Measurements from ENCODE around the gene PIGH. TPM values are rescaled to one million over a fixed set of nuclear protein-coding genes. Genes with fewer than 3 reads are reported as not detected.

Gene PIGH
- total RNA-seq, 4 donors from 2014 or later, result 43.0 to 103 (median 63.1) TPM

DNA sequence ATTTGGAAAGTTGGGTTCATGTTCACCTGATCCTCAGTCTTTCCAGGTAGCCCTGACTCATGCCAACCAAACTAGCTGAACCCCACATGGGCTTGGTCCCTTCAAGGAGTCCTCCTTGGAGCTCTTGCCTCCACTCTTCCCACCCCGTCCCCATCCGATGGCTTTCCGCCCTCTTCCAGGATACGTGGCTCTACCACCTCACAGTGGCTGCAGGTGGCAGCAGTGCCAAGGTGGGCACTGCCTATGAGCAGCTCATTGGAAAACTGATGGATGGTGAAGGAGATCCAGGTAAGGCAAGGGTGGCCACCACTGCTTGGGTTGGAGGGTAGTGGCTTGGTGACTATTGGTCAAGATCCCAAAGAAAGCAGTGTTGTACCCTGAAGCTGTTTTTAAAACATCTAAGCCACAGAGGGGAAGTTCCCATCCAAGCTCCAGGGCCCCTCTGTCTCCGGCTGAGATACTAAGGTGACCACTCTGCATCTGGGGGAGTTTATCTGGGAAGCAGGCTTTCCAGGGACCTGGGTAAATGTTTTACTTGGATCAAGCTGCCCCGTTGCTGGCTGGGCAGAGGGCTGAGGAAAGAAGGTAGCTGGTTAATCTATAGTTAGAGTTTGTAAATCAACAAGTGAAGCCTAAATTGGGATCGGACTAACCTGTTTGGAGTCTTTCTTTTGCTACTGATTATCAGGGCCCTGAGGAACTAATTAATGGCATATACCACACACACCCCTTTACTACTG is 23.7 kb downstream of the PIGH start:
- Histone ChIP-seq H3K36me3 (peaks cover 82 to 87% of the 10 kb centered on the region in 2 donors), H3K4me3 (replicated peaks in 1 of 3) (no peak overlapping the region), H3K4me1 (peaks cover 0 to 9% of the 10 kb centered on the region in 2 donors), H3K27ac (no peak overlapping the region), H3K27me3 (no peaks in the 10 kb centered on the region), H3K9me3 (no peaks in the 10 kb centered on the region)
- intact Hi-C loops (cut with DNase I), result loop anchor here (10.0 kb wide), 1 partner anchor 152 kb away; no protein-coding TSS in a partner anchor
- no peak for DNase-seq
- no peak for TF ChIP-seq POLR2A (IDR thresholded peaks at IDR 0.05)
- TF ChIP-seq, protein P1, sequence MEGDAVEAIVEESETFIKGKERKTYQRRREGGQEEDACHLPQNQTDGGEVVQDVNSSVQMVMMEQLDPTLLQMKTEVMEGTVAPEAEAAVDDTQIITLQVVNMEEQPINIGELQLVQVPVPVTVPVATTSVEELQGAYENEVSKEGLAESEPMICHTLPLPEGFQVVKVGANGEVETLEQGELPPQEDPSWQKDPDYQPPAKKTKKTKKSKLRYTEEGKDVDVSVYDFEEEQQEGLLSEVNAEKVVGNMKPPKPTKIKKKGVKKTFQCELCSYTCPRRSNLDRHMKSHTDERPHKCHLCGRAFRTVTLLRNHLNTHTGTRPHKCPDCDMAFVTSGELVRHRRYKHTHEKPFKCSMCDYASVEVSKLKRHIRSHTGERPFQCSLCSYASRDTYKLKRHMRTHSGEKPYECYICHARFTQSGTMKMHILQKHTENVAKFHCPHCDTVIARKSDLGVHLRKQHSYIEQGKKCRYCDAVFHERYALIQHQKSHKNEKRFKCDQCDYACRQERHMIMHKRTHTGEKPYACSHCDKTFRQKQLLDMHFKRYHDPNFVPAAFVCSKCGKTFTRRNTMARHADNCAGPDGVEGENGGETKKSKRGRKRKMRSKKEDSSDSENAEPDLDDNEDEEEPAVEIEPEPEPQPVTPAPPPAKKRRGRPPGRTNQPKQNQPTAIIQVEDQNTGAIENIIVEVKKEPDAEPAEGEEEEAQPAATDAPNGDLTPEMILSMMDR (IDR thresholded peaks at IDR 0.05), result no peak
- 94 to 98% methylated on average over 7 of the region's 7 CpGs for WGBS, 2 donors

DNA sequence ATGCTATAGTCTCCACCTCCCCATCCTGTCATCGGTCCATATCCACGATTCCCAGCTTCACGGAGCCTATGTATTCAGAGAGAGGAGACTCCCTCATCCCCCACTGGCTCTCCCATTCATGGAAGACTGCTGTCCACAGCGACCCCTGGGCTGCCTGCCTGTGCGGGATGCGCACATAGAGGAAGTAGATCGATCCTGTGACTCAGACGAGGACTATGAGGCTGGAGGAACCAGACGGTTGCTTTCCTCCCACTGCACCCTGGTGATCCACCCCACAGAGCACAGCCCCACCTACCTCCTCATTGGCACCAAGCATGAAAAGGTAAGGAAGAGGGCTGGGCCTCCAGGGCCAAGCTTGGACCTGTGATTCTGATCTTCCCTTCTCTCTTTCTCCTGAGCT is 24.4 kb downstream of the PIGH start:
- intact Hi-C loops (cut with DNase I), result loop anchor here (10.0 kb wide), 1 partner anchor 151 kb away; no protein-coding TSS in a partner anchor
- H3K27ac ChIP-seq, result no peak overlapping the region
- TF ChIP-seq POLR2A (IDR thresholded peaks at IDR 0.05), result no peak
- TF ChIP-seq, protein P1 (IDR thresholded peaks at IDR 0.05), result no peak

DNA sequence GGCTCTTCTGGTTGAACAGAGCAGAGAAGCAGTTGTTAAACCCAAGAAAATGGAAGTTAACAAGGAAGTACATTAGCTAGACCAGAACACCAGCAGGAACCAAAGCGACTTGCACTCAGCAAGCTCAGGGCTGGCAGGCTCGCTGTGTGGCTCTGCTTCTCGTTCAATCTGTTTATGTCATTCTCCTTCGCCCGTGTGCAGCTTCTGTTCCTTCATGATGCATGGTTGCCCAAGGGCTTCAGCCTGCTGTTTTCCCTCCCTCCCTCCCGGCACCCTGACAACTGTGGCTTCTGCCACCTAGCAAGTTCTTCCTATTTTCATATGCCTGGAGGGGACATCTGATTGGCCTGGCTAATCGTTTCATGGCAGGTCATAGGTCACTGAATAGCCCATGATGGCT is 25.3 kb downstream of the PIGH start:
- intact Hi-C loops (cut with DNase I), result loop anchor here (5.0 to 10.0 kb wide), 2 partner anchors 48 to 150 kb away; no protein-coding TSS in a partner anchor
- H3K36me3 ChIP-seq, result peaks cover 76 to 80% of the 10 kb centered on the region in 2 donors
- 71 to 87% methylated on average over 7 of the region's 7 CpGs for WGBS, 2 donors
- no peak for DNase-seq
- H3K27me3 ChIP-seq, result no peaks in the 10 kb centered on the region
- TF ChIP-seq, protein P1 (IDR thresholded peaks at IDR 0.05), result no peak
- no peak for TF ChIP-seq POLR2A (IDR thresholded peaks at IDR 0.05)
- peaks cover 0 to 9% of the 10 kb centered on the region in 2 donors for H3K4me1 ChIP-seq
- H3K27ac ChIP-seq, result peak overlapping the region in 1 of 3 donors; percentile 7
- H3K9me3 ChIP-seq, result no peaks in the 10 kb centered on the region
- H3K4me3 ChIP-seq (replicated peaks in 1 of 3), result no peak overlapping the region

More for the DNA sequence above, 24.4 kb downstream of the PIGH start:
- Histone ChIP-seq H3K4me1 (peaks cover 0 to 9% of the 10 kb centered on the region in 2 donors), H3K27me3 (no peaks in the 10 kb centered on the region), H3K9me3 (no peaks in the 10 kb centered on the region), H3K36me3 (peaks cover 80% of the 10 kb centered on the region in 2 donors), H3K4me3 (replicated peaks in 1 of 3) (no peak overlapping the region)
- no peak for DNase-seq
- 85 to 88% methylated on average over 9 of the region's 9 CpGs for WGBS, 2 donors

DNA sequence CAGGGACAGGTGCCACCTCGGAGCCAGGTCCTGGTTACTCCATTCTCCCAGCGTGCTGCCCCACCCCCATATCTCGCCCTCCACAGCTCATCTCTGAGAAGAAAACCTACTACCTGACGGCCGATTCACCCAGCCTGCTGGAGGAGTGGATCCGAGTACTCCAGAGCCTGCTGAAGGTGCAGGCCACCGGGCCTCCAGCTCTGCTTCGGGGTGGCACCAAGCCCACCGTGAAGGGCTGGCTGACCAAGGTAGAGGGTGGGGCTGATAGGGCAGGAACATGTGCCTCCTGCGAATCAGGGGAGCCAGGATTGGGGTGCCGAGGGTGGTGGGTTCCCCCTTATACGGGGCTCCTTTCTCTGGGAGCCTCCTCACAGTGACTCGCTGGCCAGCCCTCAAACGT is 25.9 kb downstream of the PIGH start:
- H3K36me3 ChIP-seq, result peaks cover 79 to 80% of the 10 kb centered on the region in 2 donors
- 90 to 97% methylated on average over 8 to 14 of the region's 14 CpGs for WGBS, 2 donors
- no peak overlapping the region for H3K27ac ChIP-seq
- TF ChIP-seq, protein P1 (IDR thresholded peaks at IDR 0.05), result no peak
- TF ChIP-seq POLR2A (IDR thresholded peaks at IDR 0.05), result no peak
- peaks cover 0 to 2% of the 10 kb centered on the region in 2 donors for H3K4me1 ChIP-seq
- no peaks in the 10 kb centered on the region for H3K27me3 ChIP-seq
- H3K4me3 ChIP-seq (replicated peaks in 1 of 3), result no peak overlapping the region
- no peaks in the 10 kb centered on the region for H3K9me3 ChIP-seq
- DNase-seq, result no peak
- intact Hi-C loops (cut with DNase I), result loop anchor here (5.0 to 10.0 kb wide), 2 partner anchors 47 to 149 kb away; no protein-coding TSS in a partner anchor

Data from thyroid gland (tissue), 4 donors.